K562 (cell line): ENCODE measurements around the gene MLLT6. TPM values are rescaled to one million over a fixed set of nuclear protein-coding genes. Genes with fewer than 3 reads are reported as not detected.

Experiments
- CHD1 ChIP-seq: fragments of 200-600 bp; sonication (generic); IDR thresholded peaks from one replicate; pipeline ENCODE4 v1.6.1; 2012; ENCODE audit warnings: mild to moderate bottlenecking, moderate library complexity, low read length, inconsistent platforms
- KDM4B ChIP-seq, 2 experiments: fragments of 450-650 bp in 1 of 2; sonication (generic) in 1 of 2; IDR thresholded peaks; 2 replicates each; pipeline ENCODE4 v1.6.1; 2016 to 2017; ENCODE audit warnings: borderline replicate concordance in 2 of 2, antibody characterized with exemption in 1 of 2, low read depth in 1 of 2, mild to moderate bottlenecking in 1 of 2
- polyA plus RNA-seq, 8 experiments: library from polyadenylated mRNA; depleted of rRNA in 4 of 8; stranded (reverse) in 5 of 8; unstranded in 3 of 8; fragments of >200 nt; fragmentation: Nextera tagmentation in 2 of 8; fragmentation: Illumina TruSeq in 1 of 8; extraction: Ambion mirVana in 2 of 8; extraction: Trizol in 1 of 8; gene quantifications; 2 replicates each; pipeline versions ENCODE4 v1.2.1 to v1.2.3, GENCODE V29; 2011 to 2014; ENCODE audit warnings: inconsistent platforms in 1 of 8, missing spikeins in 1 of 8
- total RNA-seq, 7 experiments: library from RNA; depleted of rRNA in 6 of 7; stranded (reverse); fragments of >200 nt in 6 of 7; fragmentation: Illumina TruSeq in 2 of 7; extraction: Trizol in 2 of 7; gene quantifications; 2 replicates each; pipeline versions ENCODE4 v1.2.1 to v1.2.3, GENCODE V29; 2011 to 2021; ENCODE audit warnings: low replicate concordance in 1 of 7
- TF ChIP-seq, protein P1 (sequence below): fragments of 450-650 bp; IDR thresholded peaks from 2 replicates; pipeline ENCODE4 v1.6.1; 2016; ENCODE audit warnings: mild to moderate bottlenecking, moderate library complexity
- TF ChIP-seq, protein P2 (sequence below), 2 experiments: fragments of 450-650 bp; IDR thresholded peaks; 2 replicates each; pipeline ENCODE4 v1.6.1; 2016; ENCODE audit warnings: mild to moderate bottlenecking in 2 of 2, borderline replicate concordance in 1 of 2, low read depth in 1 of 2, moderate library complexity in 1 of 2

Gene MLLT6
- total and polyA plus RNA-seq, 9 of the 15 experiments (the other 6 are each of a cell fraction or from before 2014, with no cell fraction given): 3.1 to 71.7 (median 30.0) TPM

DNA sequence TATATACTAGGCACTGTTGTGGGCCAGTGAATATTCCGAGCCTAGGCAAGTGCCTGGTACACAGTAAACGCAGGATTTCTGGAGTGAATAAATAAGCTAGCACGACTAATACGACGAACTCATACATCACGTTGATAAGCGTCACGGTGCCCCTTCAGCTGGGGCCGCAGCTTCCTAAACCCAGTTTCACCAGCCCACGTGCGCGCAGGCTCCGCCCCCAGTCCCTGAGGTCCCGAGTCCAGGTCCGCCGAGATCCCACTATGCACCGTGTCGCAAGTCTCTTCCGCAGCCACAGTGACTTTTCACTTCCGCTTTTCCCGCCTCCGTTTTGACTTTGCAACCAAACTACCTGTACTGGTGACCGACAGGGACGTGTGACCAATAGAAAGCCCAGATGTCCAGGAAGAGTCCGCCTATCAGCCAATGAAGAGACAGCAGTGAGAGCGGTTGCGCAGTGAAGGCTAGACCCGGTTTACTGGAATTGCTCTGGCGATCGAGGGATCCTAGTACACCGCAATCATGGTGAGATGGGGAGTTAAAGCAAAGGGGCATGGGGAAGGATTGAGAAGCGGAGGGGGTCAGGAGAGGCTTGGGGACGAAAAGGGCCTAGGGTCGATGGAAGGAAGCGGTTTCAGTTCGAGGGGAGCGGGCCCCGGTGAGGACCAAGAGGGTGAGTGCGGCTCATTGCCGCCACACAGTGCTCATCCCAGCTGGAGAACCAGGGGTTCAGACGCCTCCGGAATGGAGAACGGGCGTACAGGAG lies 47.4 kb downstream of the MLLT6 start, which contains the start of gene PSMB3 (continued):
- TF ChIP-seq, protein P1, sequence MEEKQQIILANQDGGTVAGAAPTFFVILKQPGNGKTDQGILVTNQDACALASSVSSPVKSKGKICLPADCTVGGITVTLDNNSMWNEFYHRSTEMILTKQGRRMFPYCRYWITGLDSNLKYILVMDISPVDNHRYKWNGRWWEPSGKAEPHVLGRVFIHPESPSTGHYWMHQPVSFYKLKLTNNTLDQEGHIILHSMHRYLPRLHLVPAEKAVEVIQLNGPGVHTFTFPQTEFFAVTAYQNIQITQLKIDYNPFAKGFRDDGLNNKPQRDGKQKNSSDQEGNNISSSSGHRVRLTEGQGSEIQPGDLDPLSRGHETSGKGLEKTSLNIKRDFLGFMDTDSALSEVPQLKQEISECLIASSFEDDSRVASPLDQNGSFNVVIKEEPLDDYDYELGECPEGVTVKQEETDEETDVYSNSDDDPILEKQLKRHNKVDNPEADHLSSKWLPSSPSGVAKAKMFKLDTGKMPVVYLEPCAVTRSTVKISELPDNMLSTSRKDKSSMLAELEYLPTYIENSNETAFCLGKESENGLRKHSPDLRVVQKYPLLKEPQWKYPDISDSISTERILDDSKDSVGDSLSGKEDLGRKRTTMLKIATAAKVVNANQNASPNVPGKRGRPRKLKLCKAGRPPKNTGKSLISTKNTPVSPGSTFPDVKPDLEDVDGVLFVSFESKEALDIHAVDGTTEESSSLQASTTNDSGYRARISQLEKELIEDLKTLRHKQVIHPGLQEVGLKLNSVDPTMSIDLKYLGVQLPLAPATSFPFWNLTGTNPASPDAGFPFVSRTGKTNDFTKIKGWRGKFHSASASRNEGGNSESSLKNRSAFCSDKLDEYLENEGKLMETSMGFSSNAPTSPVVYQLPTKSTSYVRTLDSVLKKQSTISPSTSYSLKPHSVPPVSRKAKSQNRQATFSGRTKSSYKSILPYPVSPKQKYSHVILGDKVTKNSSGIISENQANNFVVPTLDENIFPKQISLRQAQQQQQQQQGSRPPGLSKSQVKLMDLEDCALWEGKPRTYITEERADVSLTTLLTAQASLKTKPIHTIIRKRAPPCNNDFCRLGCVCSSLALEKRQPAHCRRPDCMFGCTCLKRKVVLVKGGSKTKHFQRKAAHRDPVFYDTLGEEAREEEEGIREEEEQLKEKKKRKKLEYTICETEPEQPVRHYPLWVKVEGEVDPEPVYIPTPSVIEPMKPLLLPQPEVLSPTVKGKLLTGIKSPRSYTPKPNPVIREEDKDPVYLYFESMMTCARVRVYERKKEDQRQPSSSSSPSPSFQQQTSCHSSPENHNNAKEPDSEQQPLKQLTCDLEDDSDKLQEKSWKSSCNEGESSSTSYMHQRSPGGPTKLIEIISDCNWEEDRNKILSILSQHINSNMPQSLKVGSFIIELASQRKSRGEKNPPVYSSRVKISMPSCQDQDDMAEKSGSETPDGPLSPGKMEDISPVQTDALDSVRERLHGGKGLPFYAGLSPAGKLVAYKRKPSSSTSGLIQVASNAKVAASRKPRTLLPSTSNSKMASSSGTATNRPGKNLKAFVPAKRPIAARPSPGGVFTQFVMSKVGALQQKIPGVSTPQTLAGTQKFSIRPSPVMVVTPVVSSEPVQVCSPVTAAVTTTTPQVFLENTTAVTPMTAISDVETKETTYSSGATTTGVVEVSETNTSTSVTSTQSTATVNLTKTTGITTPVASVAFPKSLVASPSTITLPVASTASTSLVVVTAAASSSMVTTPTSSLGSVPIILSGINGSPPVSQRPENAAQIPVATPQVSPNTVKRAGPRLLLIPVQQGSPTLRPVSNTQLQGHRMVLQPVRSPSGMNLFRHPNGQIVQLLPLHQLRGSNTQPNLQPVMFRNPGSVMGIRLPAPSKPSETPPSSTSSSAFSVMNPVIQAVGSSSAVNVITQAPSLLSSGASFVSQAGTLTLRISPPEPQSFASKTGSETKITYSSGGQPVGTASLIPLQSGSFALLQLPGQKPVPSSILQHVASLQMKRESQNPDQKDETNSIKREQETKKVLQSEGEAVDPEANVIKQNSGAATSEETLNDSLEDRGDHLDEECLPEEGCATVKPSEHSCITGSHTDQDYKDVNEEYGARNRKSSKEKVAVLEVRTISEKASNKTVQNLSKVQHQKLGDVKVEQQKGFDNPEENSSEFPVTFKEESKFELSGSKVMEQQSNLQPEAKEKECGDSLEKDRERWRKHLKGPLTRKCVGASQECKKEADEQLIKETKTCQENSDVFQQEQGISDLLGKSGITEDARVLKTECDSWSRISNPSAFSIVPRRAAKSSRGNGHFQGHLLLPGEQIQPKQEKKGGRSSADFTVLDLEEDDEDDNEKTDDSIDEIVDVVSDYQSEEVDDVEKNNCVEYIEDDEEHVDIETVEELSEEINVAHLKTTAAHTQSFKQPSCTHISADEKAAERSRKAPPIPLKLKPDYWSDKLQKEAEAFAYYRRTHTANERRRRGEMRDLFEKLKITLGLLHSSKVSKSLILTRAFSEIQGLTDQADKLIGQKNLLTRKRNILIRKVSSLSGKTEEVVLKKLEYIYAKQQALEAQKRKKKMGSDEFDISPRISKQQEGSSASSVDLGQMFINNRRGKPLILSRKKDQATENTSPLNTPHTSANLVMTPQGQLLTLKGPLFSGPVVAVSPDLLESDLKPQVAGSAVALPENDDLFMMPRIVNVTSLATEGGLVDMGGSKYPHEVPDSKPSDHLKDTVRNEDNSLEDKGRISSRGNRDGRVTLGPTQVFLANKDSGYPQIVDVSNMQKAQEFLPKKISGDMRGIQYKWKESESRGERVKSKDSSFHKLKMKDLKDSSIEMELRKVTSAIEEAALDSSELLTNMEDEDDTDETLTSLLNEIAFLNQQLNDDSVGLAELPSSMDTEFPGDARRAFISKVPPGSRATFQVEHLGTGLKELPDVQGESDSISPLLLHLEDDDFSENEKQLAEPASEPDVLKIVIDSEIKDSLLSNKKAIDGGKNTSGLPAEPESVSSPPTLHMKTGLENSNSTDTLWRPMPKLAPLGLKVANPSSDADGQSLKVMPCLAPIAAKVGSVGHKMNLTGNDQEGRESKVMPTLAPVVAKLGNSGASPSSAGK: peak; percentile 69
- no peak for TF ChIP-seq CHD1
- TF ChIP-seq, protein P2, sequence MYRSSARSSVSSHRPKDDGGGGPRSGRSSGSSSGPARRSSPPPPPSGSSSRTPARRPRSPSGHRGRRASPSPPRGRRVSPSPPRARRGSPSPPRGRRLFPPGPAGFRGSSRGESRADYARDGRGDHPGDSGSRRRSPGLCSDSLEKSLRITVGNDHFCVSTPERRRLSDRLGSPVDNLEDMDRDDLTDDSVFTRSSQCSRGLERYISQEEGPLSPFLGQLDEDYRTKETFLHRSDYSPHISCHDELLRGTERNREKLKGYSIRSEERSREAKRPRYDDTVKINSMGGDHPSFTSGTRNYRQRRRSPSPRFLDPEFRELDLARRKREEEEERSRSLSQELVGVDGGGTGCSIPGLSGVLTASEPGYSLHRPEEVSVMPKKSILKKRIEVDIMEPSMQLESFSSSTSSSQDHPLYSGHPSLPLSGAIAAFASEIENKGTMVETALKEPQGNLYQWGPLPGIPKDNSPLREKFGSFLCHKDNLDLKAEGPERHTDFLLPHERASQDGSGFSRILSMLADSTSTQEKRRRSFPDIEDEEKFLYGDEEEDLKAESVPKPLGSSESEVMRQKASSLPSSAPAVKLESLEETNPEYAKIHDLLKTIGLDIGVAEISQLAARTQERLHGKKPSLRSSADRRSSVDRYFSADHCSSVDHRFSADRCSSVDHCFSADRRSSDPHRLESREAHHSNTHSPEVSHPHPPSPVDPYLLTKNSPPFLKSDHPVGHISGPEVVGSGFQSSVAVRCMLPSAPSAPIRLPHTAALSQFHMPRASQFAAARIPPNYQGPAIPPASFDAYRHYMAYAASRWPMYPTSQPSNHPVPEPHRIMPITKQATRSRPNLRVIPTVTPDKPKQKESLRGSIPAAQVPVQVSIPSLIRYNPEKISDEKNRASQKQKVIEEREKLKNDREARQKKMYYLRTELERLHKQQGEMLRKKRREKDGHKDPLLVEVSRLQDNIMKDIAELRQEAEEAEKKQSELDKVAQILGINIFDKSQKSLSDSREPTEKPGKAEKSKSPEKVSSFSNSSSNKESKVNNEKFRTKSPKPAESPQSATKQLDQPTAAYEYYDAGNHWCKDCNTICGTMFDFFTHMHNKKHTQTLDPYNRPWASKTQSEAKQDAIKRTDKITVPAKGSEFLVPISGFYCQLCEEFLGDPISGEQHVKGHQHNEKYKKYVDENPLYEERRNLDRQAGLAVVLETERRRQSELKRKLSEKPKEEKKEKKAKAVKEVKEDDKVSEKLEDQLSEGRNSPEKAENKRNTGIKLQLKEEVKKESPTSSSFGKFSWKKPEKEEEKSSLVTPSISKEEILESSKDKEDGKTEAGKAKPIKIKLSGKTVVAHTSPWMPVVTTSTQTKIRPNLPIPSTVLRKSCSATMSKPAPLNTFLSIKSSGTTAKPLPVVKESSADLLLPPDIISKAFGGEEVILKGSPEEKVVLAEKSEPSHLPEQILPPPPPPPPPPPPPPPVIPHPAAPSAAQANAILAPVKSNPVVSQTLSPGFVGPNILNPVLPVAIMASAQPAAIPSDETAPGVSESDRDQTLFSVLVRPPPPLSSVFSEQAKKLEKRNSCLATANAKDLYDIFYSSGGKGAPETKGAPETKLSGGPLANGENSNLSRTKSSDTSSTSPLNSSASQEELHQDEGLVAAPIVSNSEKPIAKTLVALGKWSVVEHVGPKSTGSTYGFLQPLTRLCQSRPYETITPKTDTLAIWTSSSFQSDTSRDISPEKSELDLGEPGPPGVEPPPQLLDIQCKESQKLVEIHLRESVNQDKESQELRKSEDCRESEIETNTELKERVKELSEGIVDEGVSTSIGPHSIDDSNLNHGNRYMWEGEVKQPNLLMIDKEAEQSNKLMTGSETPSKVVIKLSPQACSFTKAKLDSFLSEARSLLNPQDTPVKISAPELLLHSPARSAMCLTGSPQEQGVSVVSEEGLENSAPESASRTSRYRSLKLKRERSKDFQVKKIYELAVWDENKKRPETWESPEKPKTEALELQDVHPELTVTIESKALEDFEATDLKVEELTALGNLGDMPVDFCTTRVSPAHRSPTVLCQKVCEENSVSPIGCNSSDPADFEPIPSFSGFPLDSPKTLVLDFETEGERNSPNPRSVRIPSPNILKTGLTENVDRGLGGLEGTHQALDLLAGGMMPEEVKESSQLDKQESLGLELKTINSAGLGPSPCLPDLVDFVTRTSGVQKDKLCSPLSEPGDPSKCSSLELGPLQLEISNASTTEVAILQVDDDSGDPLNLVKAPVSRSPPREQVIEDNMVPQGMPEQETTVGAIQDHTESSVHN (IDR thresholded peaks at IDR 0.05; ENCODE audit: borderline replicate concordance in 1 of 2, low read depth in 1 of 2): no peak
- TF ChIP-seq KDM4B (IDR thresholded peaks at IDR 0.05; ENCODE audit: borderline replicate concordance in 2 of 2, low read depth in 1 of 2): peak in 1 of 2 experiments; percentile 91; a peak in 1 of 4 replicates
